ENCODE measurements around the gene BBS5.
"Not testable (repeated sequence)": the region's sequence is repeated elsewhere in the genome, so short reads cannot be mapped to it uniquely, and the experiment has no call there.

The BBS5 gene

DNA sequence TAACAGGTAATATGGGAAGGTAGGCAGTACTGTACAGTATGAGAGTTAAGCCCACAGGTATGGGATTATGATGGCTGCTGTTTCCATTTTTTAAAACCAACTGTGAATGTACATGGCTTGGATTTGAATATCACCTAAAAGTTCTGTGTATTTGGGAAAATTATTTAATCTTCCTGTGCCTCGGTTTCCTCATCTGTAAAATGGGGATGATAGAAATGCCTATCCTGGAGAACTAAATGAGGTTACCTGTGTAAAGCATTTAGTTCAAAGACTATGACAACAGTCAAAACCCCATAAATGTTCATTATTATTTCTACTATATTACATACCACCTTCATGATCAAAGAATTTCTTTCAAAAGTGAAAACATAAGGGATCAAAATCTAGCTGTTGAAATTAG is 33.8 kb downstream of the BBS5 start:
- Histone ChIP-seq H3K27me3 (ENCODE audit: control insufficient read depth, insufficient read depth, low read length) (no peaks in the 10 kb centered on the region), H3K4me3 (ENCODE audit: low read length) (peak overlapping the region; percentile 66), H3K9me3 (replicated peaks; ENCODE audit: low read length) (no peaks in the 10 kb centered on the region), H3K4me1 (ENCODE audit: control insufficient read depth, insufficient read depth, low read length) (peaks cover 42% of the 10 kb centered on the region), H3K36me3 (ENCODE audit: insufficient read depth, low read length) (no peaks in the 10 kb centered on the region), H3K9ac (ENCODE audit: low read depth, low read length) (peak overlapping the region; percentile 78), H3K4me2 (ENCODE audit: low read length) (peak overlapping the region; percentile 72)

DNA sequence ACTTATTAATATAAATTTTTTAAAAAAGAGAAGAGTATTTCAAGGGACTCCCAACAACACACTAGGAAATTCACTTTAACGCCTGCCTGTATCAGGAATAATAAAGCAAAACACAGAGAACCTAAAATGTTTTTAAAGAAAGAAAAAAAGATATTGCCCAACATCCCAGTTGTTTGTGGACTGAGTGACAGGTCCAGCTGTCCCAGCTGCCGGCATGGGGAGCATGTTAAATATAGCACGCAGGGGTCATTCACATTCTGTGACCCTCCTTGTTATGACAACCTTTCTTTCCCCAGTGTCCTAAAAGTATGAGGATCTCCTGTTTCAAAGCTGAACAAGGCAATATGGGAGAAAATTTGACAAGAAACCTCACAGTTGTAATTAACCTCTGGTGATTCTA is 34.6 kb downstream of the BBS5 start:
- Histone ChIP-seq H3K36me3 (ENCODE audit: insufficient read depth, low read length) (no peaks in the 10 kb centered on the region), H3K4me3 (ENCODE audit: low read length) (peak overlapping the region; percentile 25), H3K4me2 (ENCODE audit: low read length) (peak overlapping the region; percentile 72), H3K9me3 (replicated peaks; ENCODE audit: low read length) (no peaks in the 10 kb centered on the region), H3K9ac (ENCODE audit: low read depth, low read length) (peak overlapping the region; percentile 78), H3K4me1 (ENCODE audit: control insufficient read depth, insufficient read depth, low read length) (peaks cover 37% of the 10 kb centered on the region), H3K27me3 (ENCODE audit: control insufficient read depth, insufficient read depth, low read length) (no peaks in the 10 kb centered on the region)

DNA sequence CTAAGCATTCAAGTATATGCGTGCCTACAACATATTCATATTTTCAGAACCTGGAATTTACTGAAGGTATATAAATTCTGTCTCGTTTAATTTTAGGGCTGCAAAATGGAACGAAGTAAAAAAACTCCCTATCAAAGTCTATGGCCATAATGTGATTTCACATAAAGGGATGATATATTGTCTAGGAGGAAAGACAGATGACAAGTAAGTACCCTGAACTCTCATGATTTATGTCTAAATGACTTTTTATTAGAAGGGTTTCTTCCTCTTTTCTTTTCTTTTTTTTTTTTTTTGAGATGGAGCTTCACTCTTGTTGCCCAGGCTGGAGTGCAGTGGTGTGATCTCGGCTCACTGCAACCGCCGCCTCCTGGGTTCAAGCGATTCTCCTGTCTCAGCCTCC is 35.5 kb downstream of the BBS5 start:
- H3K36me3 ChIP-seq (ENCODE audit: insufficient read depth, low read length); H3K4me3 ChIP-seq (ENCODE audit: low read length); H3K27me3 ChIP-seq (ENCODE audit: control insufficient read depth, insufficient read depth, low read length); H3K9me3 ChIP-seq (replicated peaks; ENCODE audit: low read length); H3K9ac ChIP-seq (ENCODE audit: low read depth, low read length); H3K4me2 ChIP-seq (ENCODE audit: low read length): not testable (repeated sequence)
- H3K4me1 ChIP-seq (ENCODE audit: control insufficient read depth, insufficient read depth, low read length): peaks cover 30% of the 10 kb centered on the region

DNA sequence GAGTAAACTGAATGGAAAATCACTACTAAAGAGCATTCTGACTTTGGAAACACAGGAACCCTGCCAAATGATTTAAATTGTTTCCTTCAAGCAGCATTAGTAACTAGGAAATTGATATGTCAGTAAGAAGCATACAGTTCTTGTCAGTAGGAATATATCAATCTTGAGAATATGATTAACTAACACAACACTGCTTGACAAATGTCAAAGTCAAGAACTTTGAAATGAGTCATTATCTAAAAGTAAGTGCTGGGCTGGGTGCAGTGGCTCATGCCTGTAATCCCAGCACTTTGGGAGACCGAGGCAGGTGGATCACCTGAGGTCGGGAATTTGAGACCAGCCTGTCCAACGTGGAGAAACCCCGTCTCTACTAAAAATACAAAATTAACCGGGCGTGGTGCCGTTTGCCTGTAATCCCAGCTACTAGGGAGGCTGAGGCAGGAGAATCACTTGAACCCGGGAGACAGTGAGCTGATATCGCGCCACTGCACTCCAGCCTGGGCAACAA is 37.2 kb downstream of the BBS5 start:
- not testable (repeated sequence) for H3K4me2 ChIP-seq (ENCODE audit: low read length); H3K9ac ChIP-seq (ENCODE audit: low read depth, low read length); H3K27me3 ChIP-seq (ENCODE audit: control insufficient read depth, insufficient read depth, low read length); H3K9me3 ChIP-seq (replicated peaks; ENCODE audit: low read length); H3K36me3 ChIP-seq (ENCODE audit: insufficient read depth, low read length); H3K4me3 ChIP-seq (ENCODE audit: low read length)
- peaks cover 20% of the 10 kb centered on the region for H3K4me1 ChIP-seq (ENCODE audit: control insufficient read depth, insufficient read depth, low read length)

DNA sequence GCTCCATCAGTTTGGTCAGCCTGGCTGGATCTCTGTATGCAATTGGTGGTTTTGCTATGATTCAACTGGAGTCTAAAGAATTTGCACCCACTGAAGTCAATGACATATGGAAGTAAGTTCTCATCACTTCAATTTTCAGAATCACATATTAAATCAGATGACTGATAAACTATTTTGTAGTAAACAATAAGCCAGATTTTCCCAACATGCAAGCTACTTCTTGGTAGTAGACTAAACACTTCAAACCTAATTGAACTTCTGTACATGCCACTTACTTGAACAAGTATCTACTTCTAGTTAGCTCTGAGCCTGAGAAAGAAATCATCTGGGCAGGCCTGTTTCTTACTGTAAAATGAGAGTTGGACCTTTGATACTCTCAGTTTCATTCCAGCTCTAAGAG is 41.6 kb downstream of the BBS5 start:
- no peaks in the 10 kb centered on the region for H3K27me3 ChIP-seq (ENCODE audit: control insufficient read depth, insufficient read depth, low read length)

DNA sequence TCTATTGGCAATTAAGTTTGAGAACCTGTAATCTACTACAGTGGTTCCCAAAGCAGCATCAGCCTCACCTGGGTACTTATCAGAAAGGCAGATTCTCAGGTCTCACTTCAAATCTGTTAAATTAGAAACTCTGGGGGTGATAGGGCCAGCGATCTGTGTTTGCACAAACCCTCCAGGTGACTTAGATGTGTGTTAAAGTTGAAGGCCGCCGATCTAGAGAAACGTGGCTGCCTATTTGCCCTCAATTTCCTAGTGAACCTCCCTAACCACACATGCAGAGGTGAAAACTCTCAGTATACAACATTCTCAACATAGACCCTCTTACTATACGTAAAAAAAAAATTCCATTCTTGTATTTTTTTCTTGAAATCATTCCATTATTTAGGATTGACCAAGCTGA is 44.4 kb downstream of the BBS5 start:
- H3K4me3 ChIP-seq (ENCODE audit: low read length): no peak overlapping the region
- peaks cover 20% of the 10 kb centered on the region for H3K36me3 ChIP-seq (ENCODE audit: insufficient read depth, low read length)
- no peak overlapping the region for H3K4me2 ChIP-seq (ENCODE audit: low read length)
- H3K27me3 ChIP-seq (ENCODE audit: control insufficient read depth, insufficient read depth, low read length): no peaks in the 10 kb centered on the region
- no peaks in the 10 kb centered on the region for H3K9me3 ChIP-seq (replicated peaks; ENCODE audit: low read length)
- no peak overlapping the region for H3K9ac ChIP-seq (ENCODE audit: low read depth, low read length)
- H3K4me1 ChIP-seq (ENCODE audit: control insufficient read depth, insufficient read depth, low read length): no peaks in the 10 kb centered on the region

More for the DNA sequence above, 41.6 kb downstream of the BBS5 start:
- H3K4me3 ChIP-seq (ENCODE audit: low read length): no peak overlapping the region
- no peaks in the 10 kb centered on the region for H3K9me3 ChIP-seq (replicated peaks; ENCODE audit: low read length)
- H3K9ac ChIP-seq (ENCODE audit: low read depth, low read length): no peak overlapping the region
- peaks cover 15% of the 10 kb centered on the region for H3K36me3 ChIP-seq (ENCODE audit: insufficient read depth, low read length)
- no peaks in the 10 kb centered on the region for H3K4me1 ChIP-seq (ENCODE audit: control insufficient read depth, insufficient read depth, low read length)
- no peak overlapping the region for H3K4me2 ChIP-seq (ENCODE audit: low read length)

DNA sequence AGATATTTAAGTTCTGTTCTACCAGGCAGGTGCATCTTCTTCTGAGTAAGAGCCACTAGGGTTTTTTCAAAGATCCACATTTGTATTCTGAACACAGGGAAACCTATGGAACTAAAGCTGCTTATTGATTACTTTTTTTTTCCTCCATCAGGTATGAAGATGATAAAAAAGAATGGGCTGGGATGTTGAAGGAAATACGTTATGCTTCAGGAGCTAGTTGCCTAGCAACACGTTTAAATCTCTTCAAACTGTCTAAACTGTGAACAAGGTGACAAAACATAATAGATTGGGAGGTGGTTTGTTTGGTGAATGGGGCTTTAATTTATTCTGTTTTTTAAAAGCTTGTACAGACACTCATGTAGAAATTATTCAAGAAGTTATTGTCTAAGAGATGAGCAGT is 46.1 kb downstream of the BBS5 start:
- no peaks in the 10 kb centered on the region for H3K27me3 ChIP-seq (ENCODE audit: control insufficient read depth, insufficient read depth, low read length)
- peaks cover 31% of the 10 kb centered on the region for H3K36me3 ChIP-seq (ENCODE audit: insufficient read depth, low read length)
- no peak overlapping the region for H3K4me3 ChIP-seq (ENCODE audit: low read length)
- H3K9me3 ChIP-seq (replicated peaks; ENCODE audit: low read length): no peaks in the 10 kb centered on the region
- H3K9ac ChIP-seq (ENCODE audit: low read depth, low read length): no peak overlapping the region
- no peak overlapping the region for H3K4me2 ChIP-seq (ENCODE audit: low read length)
- no peaks in the 10 kb centered on the region for H3K4me1 ChIP-seq (ENCODE audit: control insufficient read depth, insufficient read depth, low read length)

DNA sequence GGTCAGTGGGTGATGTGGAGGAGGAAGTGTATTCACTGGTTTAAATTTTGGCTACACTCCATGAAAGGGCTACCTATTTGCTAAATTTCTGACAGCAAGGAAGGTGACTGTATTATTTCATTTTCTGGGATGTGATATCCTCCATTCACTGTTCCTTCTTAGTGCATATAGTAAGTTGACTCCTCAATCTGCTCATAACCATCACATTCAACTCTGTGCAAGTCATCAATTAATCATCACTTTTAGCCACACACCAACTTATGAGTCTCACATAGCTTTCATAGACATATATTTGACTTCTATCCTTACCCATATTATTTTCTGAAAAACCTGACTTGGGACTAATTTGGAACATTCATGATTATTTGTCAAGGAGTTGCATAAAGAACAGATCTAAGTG is 47.2 kb downstream of the BBS5 start:
- Histone ChIP-seq H3K4me3 (ENCODE audit: low read length) (no peak overlapping the region), H3K9me3 (replicated peaks; ENCODE audit: low read length) (no peaks in the 10 kb centered on the region), H3K36me3 (ENCODE audit: insufficient read depth, low read length) (peaks cover 39% of the 10 kb centered on the region), H3K4me1 (ENCODE audit: control insufficient read depth, insufficient read depth, low read length) (no peaks in the 10 kb centered on the region), H3K9ac (ENCODE audit: low read depth, low read length) (no peak overlapping the region), H3K4me2 (ENCODE audit: low read length) (no peak overlapping the region), H3K27me3 (ENCODE audit: control insufficient read depth, insufficient read depth, low read length) (no peaks in the 10 kb centered on the region)

DNA sequence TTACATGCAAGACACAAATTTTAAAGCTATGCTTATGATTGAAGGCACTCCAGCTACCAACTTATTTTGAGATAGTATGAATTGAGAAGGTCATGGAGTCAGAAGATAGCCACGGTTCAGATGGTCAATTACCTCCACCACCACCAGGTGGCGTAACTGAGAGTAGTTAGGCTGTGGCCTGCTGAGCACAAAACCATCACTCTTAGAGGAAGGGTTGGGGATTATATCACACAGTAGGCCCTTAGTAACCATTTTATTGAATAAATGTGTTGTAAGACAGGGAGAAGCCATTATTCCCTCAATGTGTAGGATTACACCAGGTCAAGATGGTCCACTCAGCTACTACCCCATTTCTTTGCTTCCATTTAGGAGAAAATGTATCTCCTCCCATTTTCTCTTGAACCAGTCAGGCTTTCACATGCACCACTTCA is 49.0 kb downstream of the BBS5 start:
- H3K27me3 ChIP-seq (ENCODE audit: control insufficient read depth, insufficient read depth, low read length): no peaks in the 10 kb centered on the region
- peaks cover 34% of the 10 kb centered on the region for H3K36me3 ChIP-seq (ENCODE audit: insufficient read depth, low read length)
- H3K9ac ChIP-seq (ENCODE audit: low read depth, low read length): no peak overlapping the region
- no peaks in the 10 kb centered on the region for H3K9me3 ChIP-seq (replicated peaks; ENCODE audit: low read length)
- no peaks in the 10 kb centered on the region for H3K4me1 ChIP-seq (ENCODE audit: control insufficient read depth, insufficient read depth, low read length)
- H3K4me2 ChIP-seq (ENCODE audit: low read length): no peak overlapping the region
- H3K4me3 ChIP-seq (ENCODE audit: low read length): no peak overlapping the region

DNA sequence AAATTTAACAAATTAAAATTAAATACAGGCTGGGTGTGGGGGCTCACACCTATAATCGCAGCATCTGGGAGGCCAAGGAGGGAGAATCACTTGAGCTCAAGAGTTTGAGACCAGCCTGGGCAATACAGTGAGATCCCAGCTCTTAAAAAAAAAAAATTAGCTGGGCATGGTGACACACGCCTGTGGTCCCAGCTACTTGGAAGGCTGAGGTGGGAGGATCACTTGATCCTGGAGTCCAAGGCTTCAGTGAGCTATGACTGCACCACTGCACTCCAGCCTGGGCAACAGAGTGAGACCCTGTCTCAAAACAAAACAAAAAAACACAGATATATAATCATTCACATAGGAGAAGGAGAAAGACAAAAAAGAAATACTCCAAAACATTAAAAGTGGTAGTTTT is 60.2 kb downstream of the BBS5 start:
- H3K4me3 ChIP-seq (ENCODE audit: low read length); H3K27me3 ChIP-seq (ENCODE audit: control insufficient read depth, insufficient read depth, low read length); H3K4me2 ChIP-seq (ENCODE audit: low read length); H3K4me1 ChIP-seq (ENCODE audit: control insufficient read depth, insufficient read depth, low read length); H3K9ac ChIP-seq (ENCODE audit: low read depth, low read length); H3K9me3 ChIP-seq (replicated peaks; ENCODE audit: low read length); H3K36me3 ChIP-seq (ENCODE audit: insufficient read depth, low read length): not testable (repeated sequence)

DNA sequence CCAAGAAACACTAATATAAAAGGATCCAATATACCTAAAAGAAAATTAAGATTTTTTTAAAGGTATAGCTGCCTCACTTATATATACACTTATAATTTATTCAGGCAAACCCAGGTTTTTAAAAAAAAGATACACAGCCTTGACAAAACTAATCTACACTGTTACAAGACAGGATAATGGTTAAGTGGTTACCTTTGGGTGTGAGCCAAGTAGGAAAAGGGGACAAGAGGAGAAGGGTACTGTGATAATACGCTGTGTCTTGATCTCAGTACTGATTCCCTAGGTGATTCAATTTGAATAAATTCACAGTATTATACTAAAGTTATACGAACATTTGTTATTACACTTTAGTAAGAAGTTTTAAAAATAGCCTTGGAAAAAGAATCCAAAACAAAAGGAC is 60.9 kb downstream of the BBS5 start:
- H3K4me3 ChIP-seq (ENCODE audit: low read length): no peak overlapping the region
- H3K36me3 ChIP-seq (ENCODE audit: insufficient read depth, low read length): peaks cover 5% of the 10 kb centered on the region
- H3K4me2 ChIP-seq (ENCODE audit: low read length): no peak overlapping the region
- no peaks in the 10 kb centered on the region for H3K27me3 ChIP-seq (ENCODE audit: control insufficient read depth, insufficient read depth, low read length)
- H3K4me1 ChIP-seq (ENCODE audit: control insufficient read depth, insufficient read depth, low read length): no peaks in the 10 kb centered on the region
- no peaks in the 10 kb centered on the region for H3K9me3 ChIP-seq (replicated peaks; ENCODE audit: low read length)
- no peak overlapping the region for H3K9ac ChIP-seq (ENCODE audit: low read depth, low read length)

DNA sequence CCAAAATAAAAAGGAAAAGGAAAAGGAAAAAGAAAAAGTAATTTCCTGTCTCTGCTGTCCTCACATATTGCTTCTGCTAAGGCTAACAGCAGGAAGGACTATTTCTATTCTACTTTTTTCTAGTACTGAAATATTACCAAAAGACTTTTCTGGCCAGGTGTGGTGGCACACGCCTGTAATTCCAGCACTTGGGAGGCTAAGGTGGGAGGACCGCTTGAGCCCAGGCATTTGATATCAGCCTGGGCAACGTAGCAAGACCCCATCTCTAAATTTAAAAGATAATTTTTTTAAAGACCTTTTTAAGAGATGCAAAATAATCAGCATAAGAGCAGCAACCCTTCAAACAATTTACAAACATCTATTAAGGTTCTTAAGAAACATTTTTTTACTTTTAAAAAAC is 63.1 kb downstream of the BBS5 start:
- Histone ChIP-seq H3K27me3 (ENCODE audit: control insufficient read depth, insufficient read depth, low read length) (no peaks in the 10 kb centered on the region), H3K4me1 (ENCODE audit: control insufficient read depth, insufficient read depth, low read length) (no peaks in the 10 kb centered on the region), H3K36me3 (ENCODE audit: insufficient read depth, low read length) (peaks cover 5% of the 10 kb centered on the region), H3K9ac (ENCODE audit: low read depth, low read length) (no peak overlapping the region), H3K4me3 (ENCODE audit: low read length) (no peak overlapping the region), H3K4me2 (ENCODE audit: low read length) (no peak overlapping the region), H3K9me3 (replicated peaks; ENCODE audit: low read length) (no peaks in the 10 kb centered on the region)
